Measurements from ENCODE around the gene TCP11X1.
"Not testable (repeated sequence)": the region's sequence is repeated elsewhere in the genome, so short reads cannot be mapped to it uniquely, and the experiment has no call there.

TCP11X1 gene

GRCh38 chrX:102214986-102215385 lies at the start of gene TCP11X1:
Gene TCP11X1 (plus strand): TSS chrX:102215301.
- DNase-seq, result not testable (repeated sequence)

GRCh38 chrX:102185967-102186720 lies 29.0 kb upstream of the TCP11X1 start:
- DNase-seq, result no peak

GRCh38 chrX:102207940-102208339 lies 7.2 kb upstream of the TCP11X1 start:
- not testable (repeated sequence) for DNase-seq

GRCh38 chrX:102216497-102216896 lies 1.4 kb downstream of the TCP11X1 start:
- not testable (repeated sequence) for DNase-seq

- DNase-seq, result not testable (repeated sequence)
These were observed 20.6 kb downstream of the TCP11X1 start for GRCh38 chrX:102235678-102236077.

- not testable (repeated sequence) for DNase-seq
These were observed 25.2 kb downstream of the TCP11X1 start for GRCh38 chrX:102240265-102240664.

- DNase-seq, result not testable (repeated sequence)
These were observed 31.8 kb downstream of the TCP11X1 start, which contains the start of gene NXF2 for GRCh38 chrX:102246893-102247292. Gene NXF2 (plus strand): TSS chrX:102247167. CDS start chrX:102307079, 59,912 bp downstream.

- not testable (repeated sequence) for DNase-seq
These were observed 57.1 kb downstream of the TCP11X1 start for GRCh38 chrX:102272231-102272630.
